Measurements from ENCODE around the gene PSD2. TPM values are rescaled to one million over a fixed set of nuclear protein-coding genes. Genes with fewer than 3 reads are reported as not detected.

Gene PSD2
- total and polyA plus RNA-seq, 2 of the 13 experiments (the other 11 are each of a cell fraction or from before 2014, with no cell fraction given), result 0.07 TPM; not detected in 1

- FAIRE-seq, result no peak
Measured at GRCh38 chr5:139812836-139813805, 17.5 kb downstream of the PSD2 start.

GRCh38 chr5:139814191-139814601 is 18.6 kb downstream of the PSD2 start:
- DNase-seq (ENCODE audit: low spot score), result no peak
- WGBS (ENCODE audit: low lambda C conversion rate), result 16% methylated on average over 5 of the region's 14 CpGs
- POLR2A ChIA-PET, result no interaction called here
- TF ChIP-seq FOXJ3 (CRISPR knock-in tag; IDR thresholded peaks at IDR 0.05; ENCODE audit: borderline replicate concordance), result no peak
- no peak for TF ChIP-seq JUNB (CRISPR knock-in tag; IDR thresholded peaks at IDR 0.05; ENCODE audit: borderline replicate concordance)
- TF ChIP-seq ZNF614 (CRISPR knock-in tag; IDR thresholded peaks at IDR 0.05; ENCODE audit: borderline replicate concordance), result no peak
- TF ChIP-seq ZNF503 (CRISPR knock-in tag; IDR thresholded peaks at IDR 0.05), result no peak
- H3K36me3 ChIP-seq (replicated peaks in 1 of 2; ENCODE audit: control insufficient read depth in 1 of 2, insufficient read depth in 2 of 2, low read length in 2 of 2), result no peaks in the 10 kb centered on the region
- no peak overlapping the region for H2AFZ ChIP-seq (ENCODE audit: low read length)
- no peaks in the 10 kb centered on the region for H3K79me2 ChIP-seq (ENCODE audit: insufficient read depth, low read length)
- H3K9ac ChIP-seq (ENCODE audit: insufficient read depth, low read depth, low read length), result no peak overlapping the region
- H3K27ac ChIP-seq (ENCODE audit: extremely low read length, insufficient read depth, low read length), result no peak overlapping the region
- peaks cover under 1% of the 10 kb centered on the region; the same call in 1 of the 2 replicates for H4K20me1 ChIP-seq (ENCODE audit: insufficient read depth, low read length)
- no peak for ATAC-seq
- in situ Hi-C loops (cut with HindIII; ENCODE audit: extremely low pct_ligation_motif_present, low pct_unique_long_range_greater_than_20kb), result no loop called here
- no TSS peak for BruUV-seq (replicated peaks)
- intact Hi-C loops (cut with micrococcal nuclease; ENCODE audit: unreplicated experiment), result no loop called here
- no peak overlapping the region for H3K4me2 ChIP-seq (ENCODE audit: low read depth, low read length)
- H3K27me3 ChIP-seq (ENCODE audit: control insufficient read depth in 1 of 2, insufficient read depth in 2 of 2, low read length in 2 of 2), result peaks cover 22 to 59% of the 10 kb centered on the region in 2 experiments; a peak in 4 of 5 replicates
- CTCF ChIA-PET (ENCODE audit: low intra/inter-chr PET ratio, low total read pairs), result no interaction called here
- H3K4me1 ChIP-seq (ENCODE audit: insufficient read depth, low read length), result no peaks in the 10 kb centered on the region
- no peak overlapping the region for H3K4me3 ChIP-seq (replicated peaks in 1 of 3; ENCODE audit: insufficient read depth in 1 of 3, low read depth in 2 of 3, low read length in 3 of 3)
- no peaks in the 10 kb centered on the region for H3K9me3 ChIP-seq (ENCODE audit: low read length)
- FAIRE-seq, result no peak

More at GRCh38 chr5:139812836-139813805, 17.5 kb downstream of the PSD2 start:
- H3K4me1 ChIP-seq (ENCODE audit: insufficient read depth, low read length), result no peaks in the 10 kb centered on the region
- no peaks in the 10 kb centered on the region for H3K79me2 ChIP-seq (ENCODE audit: insufficient read depth, low read length)
- H3K9ac ChIP-seq (ENCODE audit: insufficient read depth, low read depth, low read length), result no peak overlapping the region
- H2AFZ ChIP-seq (ENCODE audit: low read length), result no peak overlapping the region
- peaks cover 22 to 63% of the 10 kb centered on the region in 2 experiments; a peak in 4 of 5 replicates for H3K27me3 ChIP-seq (ENCODE audit: control insufficient read depth in 1 of 2, insufficient read depth in 2 of 2, low read length in 2 of 2)
- no peak for ATAC-seq
- peaks cover 2% of the 10 kb centered on the region; the same call in 1 of the 2 replicates for H4K20me1 ChIP-seq (ENCODE audit: insufficient read depth, low read length)
- no peak for TF ChIP-seq HOXA3 (CRISPR knock-in tag; IDR thresholded peaks at IDR 0.05)
- TF ChIP-seq ZNF562 (CRISPR knock-in tag; IDR thresholded peaks at IDR 0.05; ENCODE audit: borderline replicate concordance), result no peak
- TF ChIP-seq NR2F2 (IDR thresholded peaks at IDR 0.05; ENCODE audit: borderline replicate concordance, low read depth), result no peak
- no peak for TF ChIP-seq FOXO1 (CRISPR knock-in tag; IDR thresholded peaks at IDR 0.05)
- TF ChIP-seq SRY (CRISPR knock-in tag; IDR thresholded peaks at IDR 0.05), result no peak
- TF ChIP-seq NR2C2 (CRISPR knock-in tag; IDR thresholded peaks at IDR 0.05; ENCODE audit: borderline replicate concordance), result no peak
- H3K4me2 ChIP-seq (ENCODE audit: low read depth, low read length), result no peak overlapping the region
- H3K9me3 ChIP-seq (ENCODE audit: low read length), result no peaks in the 10 kb centered on the region
- ChIA-PET POLR2A (no interaction called here), CTCF (ENCODE audit: low intra/inter-chr PET ratio, low total read pairs) (no interaction called here)
- BruUV-seq (replicated peaks), result no TSS peak
- DNase-seq (ENCODE audit: low spot score), result no peak
- no peaks in the 10 kb centered on the region for H3K36me3 ChIP-seq (replicated peaks in 1 of 2; ENCODE audit: control insufficient read depth in 1 of 2, insufficient read depth in 2 of 2, low read length in 2 of 2)
- no peak overlapping the region for H3K4me3 ChIP-seq (replicated peaks in 1 of 3; ENCODE audit: insufficient read depth in 1 of 3, low read depth in 2 of 3, low read length in 3 of 3)
- 11% methylated on average over 4 of the region's 25 CpGs for WGBS (ENCODE audit: low lambda C conversion rate)
- H3K27ac ChIP-seq (ENCODE audit: extremely low read length, insufficient read depth, low read length), result no peak overlapping the region
- in situ Hi-C loops (cut with HindIII; ENCODE audit: extremely low pct_ligation_motif_present, low pct_unique_long_range_greater_than_20kb) (no loop called here), intact Hi-C loops (cut with micrococcal nuclease; ENCODE audit: unreplicated experiment) (no loop called here)

Data from HepG2 (cell line).